OCI-LY1 (cell line): ENCODE measurements around the gene ZNF281.

Experiments
- H2AFZ ChIP-seq: fragments of 200-600 bp; sonication (generic), shearing (Covaris generic); 2 replicates; pipeline ENCODE4 v1.6.0; 2014; ENCODE audit warnings: antibody characterized with exemption, mild to moderate bottlenecking, low read length
- H3F3A ChIP-seq: fragments of 200-600 bp; sonication (generic), shearing (Covaris generic); 2 replicates; pipeline ENCODE4 v1.6.0; 2014; ENCODE audit warnings: mild to moderate bottlenecking, antibody characterized with exemption, low read length, moderate library complexity; ENCODE audit not compliant: insufficient read depth
- H3K27ac ChIP-seq: fragments of 200-600 bp; sonication (generic); 2 replicates; pipeline ENCODE4 v1.5.1; 2014; ENCODE audit warnings: low read length, mixed run types, mild to moderate bottlenecking, low read depth; ENCODE audit not compliant: poor library complexity, severe bottlenecking
- H3K27me3 ChIP-seq: fragments of 200-600 bp; sonication (generic); 2 replicates; pipeline ENCODE4 v1.6.0; 2014; ENCODE audit warnings: antibody characterized with exemption, mild to moderate bottlenecking, low read length, moderate library complexity; ENCODE audit not compliant: insufficient read depth
- H3K36me3 ChIP-seq: fragments of 200-600 bp; sonication (generic); 2 replicates; pipeline ENCODE4 v1.6.1; 2014; ENCODE audit warnings: mild to moderate bottlenecking, antibody characterized with exemption, low read length, moderate library complexity, mixed read lengths; ENCODE audit not compliant: insufficient read depth
- H3K4me1 ChIP-seq: fragments of 200-600 bp; sonication (generic); 2 replicates; pipeline ENCODE4 v1.5.1; 2014; ENCODE audit warnings: mild to moderate bottlenecking, low read length, moderate library complexity; ENCODE audit not compliant: insufficient read depth, severe bottlenecking
- H3K4me2 ChIP-seq: fragments of 200-600 bp; sonication (generic), shearing (Covaris generic); 2 replicates; pipeline ENCODE4 v1.6.1; 2014; ENCODE audit warnings: low read length
- H3K4me3 ChIP-seq: fragments of 200-600 bp; sonication (generic); 2 replicates; pipeline ENCODE4 v1.5.1; 2014; ENCODE audit warnings: low read length, low read depth, mild to moderate bottlenecking, mixed read lengths; ENCODE audit not compliant: poor library complexity, severe bottlenecking
- H3K79me2 ChIP-seq: fragments of 200-600 bp; shearing (Covaris generic); 2 replicates; pipeline ENCODE4 v1.6.1; 2016; ENCODE audit warnings: mixed run types, low read length, mixed read lengths; ENCODE audit not compliant: insufficient read depth
- H3K9ac ChIP-seq: fragments of 200-600 bp; sonication (generic), shearing (Covaris generic); 2 replicates; pipeline ENCODE4 v1.6.1; 2014; ENCODE audit warnings: mild to moderate bottlenecking, low read length, mixed read lengths
- H3K9me2 ChIP-seq: fragments of 200-600 bp; sonication (generic), shearing (Covaris generic); 2 replicates; pipeline ENCODE4 v1.6.1; 2014; ENCODE audit warnings: low read depth, mild to moderate bottlenecking, low read length, mixed read lengths
- H3K9me3 ChIP-seq: fragments of 200-600 bp; shearing (Covaris generic); 2 replicates; pipeline ENCODE4 v1.6.1; 2014; ENCODE audit warnings: low read length, mixed read lengths
- H4K20me1 ChIP-seq: fragments of 200-600 bp; sonication (generic), shearing (Covaris generic); 2 replicates; pipeline ENCODE4 v1.6.0; 2016; ENCODE audit warnings: mild to moderate bottlenecking, low read length; ENCODE audit not compliant: insufficient read depth
- CTCF ChIP-seq: fragments of 200-600 bp; sonication (generic), shearing (Covaris generic); IDR thresholded peaks from 2 replicates; pipeline ENCODE4 v1.5.1; 2017; ENCODE audit warnings: mild to moderate bottlenecking, antibody characterized with exemption, low read length, moderate library complexity, mixed read lengths
- EZH2 ChIP-seq: fragments of 200-600 bp; sonication (generic), shearing (Covaris generic); IDR thresholded peaks from 2 replicates; pipeline ENCODE4 v1.8.0; 2017; ENCODE audit warnings: borderline replicate concordance, mixed run types, mild to moderate bottlenecking, antibody characterized with exemption, low read length, moderate library complexity, mixed read lengths

Gene ZNF281

DNA sequence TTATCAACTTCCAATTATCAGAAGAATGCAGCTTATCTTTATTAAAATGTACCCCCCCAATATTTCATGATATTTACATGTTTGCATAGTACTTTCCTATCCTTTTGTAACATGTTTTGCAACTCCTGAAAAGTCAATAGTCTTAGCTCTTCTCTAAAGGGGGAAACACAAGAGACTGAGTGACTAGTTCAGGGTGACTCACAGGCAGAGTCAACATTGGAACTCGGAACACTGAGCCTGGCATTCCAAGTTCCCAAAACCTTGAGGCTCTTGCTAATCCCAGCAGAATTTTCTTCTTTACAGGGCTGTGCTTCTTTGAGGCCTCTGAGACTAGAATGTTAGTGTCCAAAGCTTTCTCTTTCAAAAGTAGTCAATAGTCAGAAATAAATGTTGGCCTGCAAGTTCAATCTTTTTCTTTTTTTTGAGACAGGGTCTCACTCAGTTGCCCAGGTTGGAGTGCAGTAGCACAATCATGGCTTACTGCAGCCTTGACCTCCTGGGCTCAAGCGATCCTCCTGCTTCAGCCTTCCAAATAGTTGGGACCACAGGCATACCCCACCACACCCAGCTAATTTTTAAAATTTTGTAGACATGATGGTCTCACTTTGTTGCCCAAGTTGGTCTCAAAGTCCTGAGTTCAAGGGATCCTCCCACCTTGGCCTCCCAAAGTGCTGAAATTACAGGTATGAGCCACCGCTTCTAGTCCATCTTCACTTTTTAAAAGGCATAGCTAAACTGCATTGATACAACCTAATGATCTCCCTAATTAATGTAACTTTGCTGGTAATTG lies 37.5 kb downstream of the ZNF281 start:
- Histone ChIP-seq H3K79me2 (no peaks in the 10 kb centered on the region), H3K4me2 (no peak overlapping the region), H3F3A (no peaks in the 10 kb centered on the region), H4K20me1 (no peaks in the 10 kb centered on the region), H3K4me3 (no peak overlapping the region), H3K9me3 (no peaks in the 10 kb centered on the region), H3K27ac (no peak overlapping the region), H3K27me3 (no peaks in the 10 kb centered on the region), H3K4me1 (peaks cover 5% of the 10 kb centered on the region), H2AFZ (no peak overlapping the region), H3K36me3 (no peaks in the 10 kb centered on the region), H3K9me2 (no peaks in the 10 kb centered on the region), H3K9ac (no peak overlapping the region)
- TF ChIP-seq CTCF (no peak), EZH2 (no peak)

- TF ChIP-seq CTCF (no peak), EZH2 (no peak)
- Histone ChIP-seq H3K4me1 (peaks cover 5% of the 10 kb centered on the region), H3K79me2 (no peaks in the 10 kb centered on the region), H4K20me1 (no peaks in the 10 kb centered on the region), H2AFZ (no peak overlapping the region), H3K9me2 (no peaks in the 10 kb centered on the region), H3K9ac (no peak overlapping the region), H3K36me3 (no peaks in the 10 kb centered on the region), H3K4me3 (no peak overlapping the region), H3K27me3 (no peaks in the 10 kb centered on the region), H3K9me3 (no peaks in the 10 kb centered on the region), H3K27ac (no peak overlapping the region), H3K4me2 (no peak overlapping the region), H3F3A (no peaks in the 10 kb centered on the region)
Measured at GRCh38 chr1:200369706-200370105, 40.1 kb downstream of the ZNF281 start.

DNA sequence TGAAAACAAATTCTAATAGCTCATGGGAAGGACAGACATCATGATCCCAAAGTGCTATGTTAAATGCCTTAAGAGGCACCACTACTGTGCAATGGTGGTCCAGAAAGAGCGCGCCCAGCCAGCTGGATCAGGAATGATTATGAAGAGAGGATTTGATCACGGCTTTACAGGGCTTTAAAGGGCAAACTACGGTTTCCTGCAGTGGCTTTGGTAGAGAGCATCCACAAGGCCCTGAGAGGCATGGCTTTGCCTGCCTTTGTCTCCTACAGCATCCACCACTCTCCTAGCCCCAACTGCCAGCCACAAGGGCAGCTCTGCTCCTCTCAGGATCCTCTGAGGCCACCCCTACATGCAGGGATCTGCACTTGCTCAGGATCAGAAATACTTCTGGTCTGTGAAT lies 40.7 kb downstream of the ZNF281 start:
- Histone ChIP-seq H3K9me3 (no peaks in the 10 kb centered on the region), H3K27me3 (no peaks in the 10 kb centered on the region), H3K9ac (no peak overlapping the region), H3K79me2 (no peaks in the 10 kb centered on the region), H3K4me1 (peaks cover 5% of the 10 kb centered on the region), H3K4me2 (no peak overlapping the region), H2AFZ (no peak overlapping the region), H3K27ac (no peak overlapping the region), H3K36me3 (no peaks in the 10 kb centered on the region), H3F3A (no peaks in the 10 kb centered on the region), H3K9me2 (no peaks in the 10 kb centered on the region), H3K4me3 (no peak overlapping the region), H4K20me1 (no peaks in the 10 kb centered on the region)
- TF ChIP-seq EZH2 (no peak), CTCF (no peak)
